ENCODE results near the gene TM9SF2.
"Not testable (repeated sequence)": the region's sequence is repeated elsewhere in the genome, so short reads cannot be mapped to it uniquely, and the experiment has no call there.

The TM9SF2 gene, protein sequence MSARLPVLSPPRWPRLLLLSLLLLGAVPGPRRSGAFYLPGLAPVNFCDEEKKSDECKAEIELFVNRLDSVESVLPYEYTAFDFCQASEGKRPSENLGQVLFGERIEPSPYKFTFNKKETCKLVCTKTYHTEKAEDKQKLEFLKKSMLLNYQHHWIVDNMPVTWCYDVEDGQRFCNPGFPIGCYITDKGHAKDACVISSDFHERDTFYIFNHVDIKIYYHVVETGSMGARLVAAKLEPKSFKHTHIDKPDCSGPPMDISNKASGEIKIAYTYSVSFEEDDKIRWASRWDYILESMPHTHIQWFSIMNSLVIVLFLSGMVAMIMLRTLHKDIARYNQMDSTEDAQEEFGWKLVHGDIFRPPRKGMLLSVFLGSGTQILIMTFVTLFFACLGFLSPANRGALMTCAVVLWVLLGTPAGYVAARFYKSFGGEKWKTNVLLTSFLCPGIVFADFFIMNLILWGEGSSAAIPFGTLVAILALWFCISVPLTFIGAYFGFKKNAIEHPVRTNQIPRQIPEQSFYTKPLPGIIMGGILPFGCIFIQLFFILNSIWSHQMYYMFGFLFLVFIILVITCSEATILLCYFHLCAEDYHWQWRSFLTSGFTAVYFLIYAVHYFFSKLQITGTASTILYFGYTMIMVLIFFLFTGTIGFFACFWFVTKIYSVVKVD

DNA sequence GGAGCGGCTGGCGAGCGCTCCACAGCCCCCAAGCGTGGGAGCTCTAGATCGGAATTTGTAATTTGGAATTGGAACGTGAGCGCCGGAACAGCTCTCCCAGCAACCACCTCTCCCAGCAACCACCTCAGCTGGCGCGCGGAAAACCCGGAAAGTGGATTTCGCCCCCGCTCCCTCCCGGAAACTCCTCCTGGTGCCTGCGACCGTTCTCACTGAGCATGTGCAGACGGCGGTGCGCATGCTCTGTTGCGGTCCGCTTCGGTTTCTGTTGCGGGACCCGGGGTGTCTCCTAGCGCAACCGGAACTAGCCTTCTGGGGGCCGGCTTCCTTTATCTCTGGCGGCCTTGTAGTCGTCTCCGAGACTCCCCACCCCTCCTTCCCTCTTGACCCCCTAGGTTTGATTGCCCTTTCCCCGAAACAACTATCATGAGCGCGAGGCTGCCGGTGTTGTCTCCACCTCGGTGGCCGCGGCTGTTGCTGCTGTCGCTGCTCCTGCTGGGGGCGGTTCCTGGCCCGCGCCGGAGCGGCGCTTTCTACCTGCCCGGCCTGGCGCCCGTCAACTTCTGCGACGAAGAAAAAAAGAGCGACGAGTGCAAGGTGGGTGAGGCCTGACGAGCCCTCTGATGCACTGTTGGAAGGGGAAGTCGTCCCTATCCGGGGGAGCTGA lies at the start of gene TM9SF2:
TSS of gene TM9SF2 (plus strand) at position 289 of the 664 bp plus-strand sequence. CDS start at position 424, 135 bp downstream.
- peak; percentile 93 for DNase-seq (ENCODE audit: low read depth)

DNA sequence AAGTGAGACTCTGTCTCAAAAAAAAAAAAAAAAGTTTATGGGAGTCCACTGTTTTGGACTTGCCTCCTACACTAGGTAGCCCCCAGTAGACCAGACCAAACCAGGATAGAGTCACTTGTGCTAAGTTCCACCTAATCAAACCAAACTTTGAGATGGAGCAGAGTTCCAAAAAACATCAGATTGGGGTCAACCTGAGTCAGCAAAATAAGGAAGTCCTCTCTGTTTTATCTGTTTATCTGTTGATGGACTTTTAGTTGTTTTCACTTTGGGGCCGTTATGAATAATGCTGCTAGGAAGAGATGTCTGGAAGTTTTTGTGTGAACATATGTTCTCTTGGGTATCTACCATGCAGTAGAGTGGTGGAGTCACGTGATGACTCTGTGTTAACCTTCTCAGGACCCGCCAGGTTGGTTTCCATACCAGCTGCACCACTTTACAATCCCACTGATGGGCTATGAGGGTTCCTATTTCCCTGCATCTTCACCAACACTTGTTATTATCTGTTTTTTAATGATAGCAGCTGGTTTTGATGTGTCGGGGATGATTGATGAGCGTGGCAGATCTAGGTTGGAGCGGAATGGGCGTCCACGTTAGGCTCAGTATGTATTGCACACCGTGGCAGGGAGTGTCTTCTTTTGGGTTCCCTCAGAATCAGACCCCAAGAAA lies 46.6 kb upstream of the TM9SF2 start:
- DNase-seq (ENCODE audit: low read depth), result no peak

DNA sequence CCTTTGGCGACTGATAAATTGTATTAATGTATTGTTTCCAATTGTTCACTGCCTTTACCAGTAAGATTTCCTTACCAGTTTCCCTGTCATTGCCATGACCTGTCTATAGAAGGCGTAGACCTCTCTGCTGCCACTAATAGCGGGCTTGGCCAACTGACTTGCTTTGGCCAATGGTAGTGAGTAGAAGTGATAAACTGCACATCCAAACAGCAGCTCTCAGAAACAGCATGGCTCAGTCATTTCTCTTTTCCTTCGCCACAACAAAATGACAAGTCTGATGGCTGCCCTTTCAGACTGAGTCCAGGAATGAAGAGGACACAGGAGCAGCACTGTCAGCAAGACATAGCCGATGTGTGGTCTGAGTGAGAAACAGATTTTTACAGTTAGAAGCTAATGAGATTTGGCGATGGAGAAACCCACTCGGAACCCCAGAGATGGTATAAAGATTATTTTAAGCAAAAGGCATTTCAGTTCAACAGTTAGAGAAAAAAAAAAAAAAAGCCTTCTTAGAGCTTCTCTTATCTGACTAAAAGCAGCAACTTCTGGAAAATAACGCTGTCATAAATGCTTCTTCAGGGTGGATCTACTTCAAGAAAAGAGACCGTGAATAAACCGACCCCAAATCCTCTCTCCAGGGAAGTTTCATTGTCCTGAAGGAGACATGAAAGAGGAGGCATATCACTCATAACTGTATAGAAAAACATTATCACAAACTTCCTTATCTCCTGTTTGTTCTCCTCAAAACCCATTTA lies 42.0 kb upstream of the TM9SF2 start:
- DNase-seq (ENCODE audit: low read depth), result no peak

DNA sequence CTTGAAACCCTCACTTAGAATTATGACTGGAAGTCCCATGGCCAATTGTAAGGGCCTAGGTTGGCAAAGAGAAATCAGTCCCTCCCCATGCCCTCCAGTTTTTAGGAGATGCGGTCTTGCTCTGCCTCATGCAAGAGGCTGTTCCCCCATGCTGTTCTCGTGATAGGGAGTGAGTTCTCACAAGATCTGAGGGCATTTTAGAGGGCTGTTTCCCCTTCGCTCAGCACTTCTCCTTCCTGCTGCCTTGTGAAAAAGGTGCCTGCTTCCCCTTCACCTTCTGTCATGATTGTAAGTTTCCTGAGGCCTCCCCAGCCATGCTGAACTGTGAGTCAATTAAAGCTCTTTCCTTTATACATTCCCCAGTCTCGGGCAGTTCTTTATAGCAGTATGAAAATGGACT lies 40.5 kb upstream of the TM9SF2 start:
- DNase-seq (ENCODE audit: low read depth), result not testable (repeated sequence)

DNA sequence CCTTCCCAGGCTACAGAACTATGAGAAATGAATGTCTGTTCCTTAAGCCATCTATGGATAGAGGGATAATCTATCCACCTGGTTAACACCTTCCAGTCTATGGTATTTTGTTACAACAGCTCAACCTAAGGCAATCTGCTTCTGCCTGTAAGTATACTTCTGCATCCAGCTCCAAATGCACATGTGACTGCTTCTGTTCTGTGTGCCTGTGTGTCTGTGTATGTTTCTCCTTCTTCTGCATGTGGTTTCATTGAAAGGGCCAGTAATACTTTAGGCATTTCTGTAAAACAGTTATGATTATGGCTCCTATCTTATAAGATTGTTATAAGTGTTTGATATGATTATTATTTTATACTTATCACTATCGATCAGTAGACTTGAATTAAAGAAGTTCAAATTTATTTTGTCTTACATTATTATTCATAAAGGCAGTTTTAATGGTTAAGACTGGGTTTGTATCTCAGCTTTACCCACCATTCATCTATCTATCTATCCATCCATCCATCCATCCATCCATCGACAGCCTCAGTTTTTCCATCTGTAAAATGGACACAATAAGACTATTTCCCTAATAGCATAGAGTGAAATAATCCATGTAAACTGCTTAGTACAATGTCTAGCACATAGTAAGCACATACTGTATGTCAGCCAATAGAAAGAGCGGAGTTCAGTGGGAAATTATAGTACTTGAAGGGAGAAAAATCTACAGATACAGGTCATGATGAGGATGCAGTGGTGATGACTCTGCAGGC lies 37.5 kb upstream of the TM9SF2 start:
- DNase-seq (ENCODE audit: low read depth), result no peak

DNA sequence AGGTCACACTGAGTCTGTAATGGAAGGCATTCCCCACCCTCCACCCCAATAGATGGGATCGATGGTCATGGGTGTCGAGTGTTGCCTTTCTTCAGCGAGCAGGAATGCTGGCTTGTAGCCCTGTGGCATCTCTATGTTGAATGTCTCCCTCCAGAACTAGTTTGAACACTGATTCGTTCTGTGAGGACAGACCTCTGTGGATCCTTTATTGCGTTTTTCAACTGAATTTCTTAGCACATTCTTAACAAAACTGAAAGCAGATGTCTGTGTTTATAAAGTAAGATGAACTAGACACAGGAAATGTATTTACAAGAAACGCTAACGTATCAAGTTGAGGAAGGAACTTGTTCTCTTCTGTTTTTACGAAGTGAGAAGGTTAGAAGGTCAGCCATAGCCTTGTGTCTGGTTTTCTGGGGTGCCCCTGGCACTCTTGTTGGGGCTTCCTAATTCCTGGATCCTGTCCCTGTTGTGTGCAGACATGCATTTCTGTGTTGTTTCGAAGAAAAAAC lies 36.8 kb upstream of the TM9SF2 start:
- DNase-seq (ENCODE audit: low read depth), result no peak

DNA sequence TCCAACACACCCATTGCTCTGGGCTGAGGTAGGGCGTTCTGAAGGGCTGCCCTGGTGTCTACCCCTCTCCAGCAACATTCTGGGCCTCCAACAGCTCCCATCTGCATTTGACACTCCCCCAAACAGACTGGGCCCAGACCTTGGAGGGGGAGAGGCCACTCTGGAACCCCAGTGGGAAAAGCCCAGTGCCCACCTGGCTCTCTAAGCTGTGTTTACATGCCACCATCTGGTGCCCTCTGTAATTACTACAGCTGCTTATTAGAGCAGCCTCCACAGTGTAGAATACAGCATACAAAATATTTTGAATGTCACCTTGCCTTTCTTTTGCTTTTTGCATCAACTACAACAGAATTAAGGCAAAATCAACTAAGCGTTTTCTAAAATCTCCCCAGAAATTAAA lies 35.8 kb upstream of the TM9SF2 start:
- DNase-seq (ENCODE audit: low read depth), result no peak

DNA sequence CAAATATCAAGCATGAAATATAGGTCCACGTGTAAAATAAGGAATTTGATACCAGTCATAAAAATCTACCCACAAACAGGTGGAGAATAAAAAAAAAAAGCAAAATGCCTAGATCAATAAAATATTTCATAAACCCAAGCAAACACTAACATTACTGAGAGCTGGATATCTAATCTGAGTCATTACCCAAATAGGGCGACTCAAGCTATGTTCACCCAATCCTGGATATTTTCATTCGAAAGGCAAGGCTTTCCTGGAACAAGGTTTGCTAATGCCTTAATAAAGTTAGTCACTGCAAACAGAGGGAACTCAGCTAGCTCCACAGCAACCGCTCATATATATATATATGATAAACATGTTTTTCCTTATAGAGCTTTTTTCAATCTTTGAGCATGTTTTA lies 33.5 kb upstream of the TM9SF2 start:
- DNase-seq (ENCODE audit: low read depth), result no peak

DNA sequence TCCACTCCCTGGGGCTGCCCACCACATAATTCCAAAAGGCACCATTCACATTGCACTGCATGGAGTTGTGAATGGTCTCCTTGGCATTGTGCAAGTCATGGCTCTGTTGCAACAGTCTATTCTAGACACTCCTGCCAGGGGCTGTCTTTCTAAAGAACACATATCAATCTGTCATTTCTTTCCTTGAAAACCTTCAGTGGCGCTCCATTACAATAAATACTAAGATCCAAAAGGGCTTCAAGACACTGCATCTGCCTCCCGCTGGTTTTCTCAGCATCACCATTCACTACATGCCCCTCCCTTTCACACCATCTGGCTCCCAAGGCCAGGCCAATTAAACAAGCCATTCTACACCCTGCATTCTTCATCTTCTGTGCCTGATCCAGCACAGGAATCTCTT lies 32.2 kb upstream of the TM9SF2 start:
- no peak for DNase-seq (ENCODE audit: low read depth)

DNA sequence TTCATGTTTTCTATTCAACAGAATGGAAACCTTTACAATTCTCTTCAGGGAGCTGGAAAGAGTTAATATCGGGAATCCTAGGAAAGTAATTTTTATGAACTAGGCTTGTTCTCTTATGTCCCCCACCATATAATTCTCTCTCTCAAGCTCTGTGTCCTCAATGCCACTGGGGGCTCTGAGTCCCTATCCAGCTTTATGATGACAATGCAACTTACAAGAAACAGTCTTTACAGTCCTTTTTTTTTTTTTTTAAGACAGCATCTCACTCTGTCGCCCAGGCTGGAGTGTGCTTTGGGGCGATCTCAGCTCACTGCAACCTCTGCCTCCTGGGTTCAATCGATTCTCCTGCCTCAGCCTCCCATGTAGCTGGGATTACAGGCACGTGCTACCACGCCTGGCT lies 31.2 kb upstream of the TM9SF2 start:
- DNase-seq (ENCODE audit: low read depth), result no peak

DNA sequence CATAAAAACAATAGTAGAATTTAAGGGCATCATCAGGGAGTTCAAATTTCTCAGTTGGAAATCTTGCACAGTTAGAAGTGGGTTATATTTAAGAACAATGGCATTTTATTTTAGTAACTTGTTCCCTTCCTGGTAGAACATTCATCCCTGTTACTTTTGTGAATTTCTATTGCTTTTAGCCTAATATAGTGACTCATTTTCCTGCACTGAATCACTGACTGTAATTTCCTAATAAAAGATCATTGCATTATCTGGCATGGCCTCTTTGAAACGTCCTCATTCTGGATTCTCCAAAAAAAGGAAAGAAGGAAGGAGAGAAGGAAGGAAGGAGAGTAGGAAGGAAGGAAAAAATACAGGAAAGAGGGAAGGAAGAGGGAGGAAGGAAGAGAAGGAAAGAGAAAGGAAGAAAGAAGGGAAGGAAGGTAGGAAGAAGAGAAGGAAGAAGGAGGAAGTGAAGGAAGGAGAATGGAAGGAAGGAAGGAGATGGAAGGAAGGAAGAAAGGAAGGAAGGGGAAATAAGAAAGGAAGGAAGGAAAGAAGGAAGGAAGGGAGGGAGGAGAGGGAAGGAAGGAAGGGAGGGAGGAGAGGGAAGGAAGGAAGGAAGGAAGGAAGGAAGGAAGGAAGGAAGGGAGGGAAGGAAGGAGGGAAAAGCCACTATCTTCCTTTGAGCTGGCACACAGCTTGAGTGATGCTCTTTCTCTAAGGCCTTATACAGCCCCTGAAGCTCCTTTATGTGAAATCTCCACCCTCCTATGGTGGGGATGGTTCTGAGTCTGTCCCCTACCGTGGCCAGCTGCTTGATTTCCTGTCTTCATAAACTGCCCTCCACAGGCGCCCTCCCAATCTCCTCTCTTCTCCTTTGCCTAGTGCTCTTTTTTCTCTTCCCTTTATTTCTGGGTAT lies 29.8 kb upstream of the TM9SF2 start:
- no peak for DNase-seq (ENCODE audit: low read depth)

DNA sequence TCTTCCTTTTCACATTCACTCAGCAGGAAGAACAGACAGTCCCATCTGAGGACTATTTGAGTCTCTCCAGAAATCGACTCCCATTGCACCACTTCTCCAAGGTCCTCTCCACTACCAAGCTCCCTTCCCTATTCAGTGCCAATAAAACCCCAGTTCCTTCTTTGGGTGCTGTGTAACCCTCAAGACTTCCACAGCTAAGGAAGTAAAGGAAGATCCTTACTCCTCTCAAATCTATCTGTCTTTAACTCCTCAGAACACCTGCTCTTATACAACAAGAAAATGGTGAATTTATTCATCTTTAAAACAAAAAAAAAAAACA lies 29.2 kb upstream of the TM9SF2 start:
- DNase-seq (ENCODE audit: low read depth), result no peak

DNA sequence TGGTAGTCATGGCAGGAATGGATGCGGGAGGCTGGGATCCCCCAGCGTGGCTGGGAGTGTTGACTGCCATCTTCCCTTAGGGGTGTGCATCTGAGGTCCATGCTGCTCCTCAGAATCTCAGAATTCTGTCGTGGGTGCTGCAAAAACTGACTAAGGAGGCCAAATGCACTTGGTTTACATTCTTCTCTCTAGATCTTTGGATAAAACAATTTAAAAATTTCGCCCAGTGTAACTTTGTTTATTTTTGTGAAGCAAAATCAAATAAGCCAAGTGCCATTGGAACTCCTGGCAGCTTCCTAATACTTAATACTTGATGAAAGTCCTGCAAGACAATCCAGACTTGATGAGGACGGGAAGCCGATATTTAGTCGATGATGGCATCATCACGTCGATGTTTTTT lies 27.8 kb upstream of the TM9SF2 start:
- DNase-seq (ENCODE audit: low read depth), result no peak

DNA sequence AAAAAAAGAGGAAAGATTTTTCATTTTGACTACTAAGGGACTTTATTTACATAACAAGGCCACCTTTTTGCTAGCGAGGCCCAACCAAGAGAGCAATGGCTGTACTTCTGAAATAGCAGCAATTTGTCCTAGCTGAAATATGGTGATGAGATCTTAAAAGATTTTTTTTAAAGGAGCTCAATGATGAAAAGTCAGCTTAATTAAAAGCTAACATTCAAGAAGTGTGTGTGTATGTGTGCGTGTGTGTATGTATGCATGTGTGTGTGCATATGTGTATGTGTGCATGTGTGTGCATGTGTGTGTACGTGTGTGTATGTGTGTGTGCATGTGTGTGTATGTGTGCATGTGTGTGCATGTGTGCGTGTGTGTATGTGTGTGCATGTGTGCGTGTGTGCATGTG lies 24.6 kb upstream of the TM9SF2 start:
- no peak for DNase-seq (ENCODE audit: low read depth)

DNA sequence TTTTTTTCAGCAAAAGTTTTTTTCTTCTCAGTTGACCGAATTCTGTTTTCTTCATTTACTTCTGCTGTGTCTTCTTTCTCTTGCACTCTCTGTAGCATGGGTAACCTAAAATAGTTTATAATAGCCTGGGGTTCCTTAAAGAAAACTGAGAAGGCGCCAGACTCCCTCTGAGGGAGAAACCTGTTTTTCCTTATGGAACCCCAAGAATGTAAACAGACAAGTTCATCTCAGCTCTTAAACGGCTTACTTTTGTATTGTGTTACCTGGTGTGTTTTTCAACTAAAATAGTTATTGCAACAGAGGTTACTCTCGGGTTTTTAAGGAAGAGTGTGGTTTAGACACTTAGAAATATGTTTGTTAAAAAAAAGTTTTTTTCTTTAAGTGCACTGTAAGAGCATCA lies 23.8 kb upstream of the TM9SF2 start:
- no peak for DNase-seq (ENCODE audit: low read depth)

DNA sequence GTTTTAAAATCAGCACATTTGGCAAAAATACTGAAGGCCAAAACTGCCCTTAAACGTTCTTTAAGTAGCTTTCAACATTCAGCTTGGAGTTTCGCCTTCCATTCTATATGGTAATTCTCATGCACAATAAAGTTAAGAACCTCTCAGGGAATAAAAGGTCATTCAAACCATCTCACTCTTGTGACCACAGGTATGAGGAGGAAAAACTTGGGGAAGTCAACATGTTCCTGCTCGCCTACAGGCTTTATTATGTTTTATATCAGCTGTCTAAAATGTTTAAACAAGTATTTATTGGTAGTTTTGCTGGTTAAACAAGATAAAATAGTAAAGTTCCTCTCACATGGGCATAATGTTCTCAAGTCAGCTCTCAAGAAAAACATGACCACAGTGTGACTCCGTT lies 19.9 kb upstream of the TM9SF2 start:
- DNase-seq (ENCODE audit: low read depth), result no peak

DNA sequence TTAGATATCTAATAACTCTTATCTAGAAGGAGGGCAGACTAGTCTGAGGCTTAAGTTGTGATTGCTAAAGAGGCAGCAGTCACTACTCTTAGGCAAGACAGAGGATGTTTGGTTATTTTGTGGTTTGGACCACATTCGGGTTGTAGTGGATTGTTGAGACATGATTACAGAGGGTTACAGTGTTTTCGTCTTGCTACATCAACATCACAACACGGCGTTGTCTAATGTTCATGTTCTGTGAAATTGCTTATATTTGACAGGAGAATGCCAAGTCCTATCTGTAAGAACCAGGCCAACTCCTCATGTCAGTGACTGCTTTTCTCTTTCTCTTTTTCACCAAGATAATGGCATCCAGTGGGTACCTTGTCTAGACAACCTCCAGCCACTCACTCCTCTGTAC lies 16.8 kb upstream of the TM9SF2 start:
- no peak for DNase-seq (ENCODE audit: low read depth)

DNA sequence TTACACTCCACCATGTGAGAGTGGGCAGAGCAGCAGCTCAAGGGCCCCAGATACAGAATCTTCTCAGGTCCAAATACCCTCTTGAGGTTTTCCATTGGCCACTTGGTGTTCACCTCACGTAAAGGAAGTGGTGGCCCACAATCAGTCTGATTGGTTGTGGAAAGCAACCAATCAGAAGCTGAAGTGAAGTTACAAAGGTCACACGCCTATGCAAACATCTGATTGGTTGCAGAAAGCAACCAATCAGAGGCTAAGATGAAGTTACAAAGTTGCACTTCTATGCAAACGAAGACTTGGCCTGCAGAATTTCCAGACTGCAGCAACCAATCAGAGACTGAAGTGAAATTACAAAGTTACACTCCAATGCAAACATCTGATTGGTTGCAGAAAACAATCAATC lies 14.3 kb upstream of the TM9SF2 start:
- DNase-seq (ENCODE audit: low read depth), result no peak

DNA sequence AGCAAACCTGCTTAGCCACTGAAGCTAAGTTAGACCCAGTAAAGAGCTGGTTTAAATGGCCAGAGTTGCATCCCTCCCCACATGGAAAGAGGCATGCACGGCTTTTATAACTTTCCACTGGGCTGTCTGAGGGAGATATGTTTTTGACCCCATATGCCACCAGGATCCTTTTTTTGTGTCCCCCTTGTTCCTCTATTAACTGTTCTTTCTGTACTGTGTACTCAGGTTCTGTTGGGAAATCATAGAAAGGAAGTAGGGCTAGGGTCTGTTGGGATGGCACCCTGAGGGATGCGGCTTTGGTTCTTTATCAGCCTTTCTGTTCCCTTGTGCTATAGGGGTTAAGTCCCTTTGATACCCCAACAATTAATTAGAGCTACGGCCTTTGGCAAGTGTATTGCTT lies 12.2 kb upstream of the TM9SF2 start:
- no peak for DNase-seq (ENCODE audit: low read depth)

DNA sequence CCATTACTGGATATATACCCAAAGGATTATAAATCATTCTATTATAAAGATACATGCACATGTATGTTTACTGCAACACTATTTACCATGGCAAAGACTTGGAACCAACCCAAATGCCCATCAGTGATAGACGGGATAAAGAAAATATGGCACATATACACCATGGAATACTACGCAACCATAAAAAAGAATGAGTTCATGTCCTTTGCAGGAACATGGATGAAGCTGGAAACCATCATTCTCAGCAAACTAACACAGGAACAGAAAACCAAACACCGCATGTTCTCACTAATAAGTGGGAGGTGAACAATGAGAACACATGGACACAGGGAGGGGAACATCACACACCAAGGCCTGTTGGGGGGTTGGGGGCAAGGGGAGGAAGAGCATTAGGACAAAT lies 9.5 kb upstream of the TM9SF2 start:
- not testable (repeated sequence) for DNase-seq (ENCODE audit: low read depth)

Measured in activated T-cell treated with anti-CD3 and anti-CD28 coated beads for 1 hour (primary cell).